ENCODE data around the gene BBS5. TPM values are rescaled to one million over a fixed set of nuclear protein-coding genes. Genes with fewer than 3 reads are reported as not detected.
"Not testable (repeated sequence)": the region's sequence is repeated elsewhere in the genome, so short reads cannot be mapped to it uniquely, and the experiment has no call there.

The BBS5 gene
- total and polyA plus RNA-seq, 5 donors from 2014 or later: 0.32 to 1.4 (median 0.92) TPM; not detected in 1

GRCh38 chr2:169510496-169510895 lies 31.2 kb downstream of the BBS5 start:
- ATAC-seq (ENCODE audit: low read depth in 2 of 2) (no peak), DNase-seq (no peak)
- no peaks in the 10 kb centered on the region for H3K27me3 ChIP-seq (ENCODE audit: control insufficient read depth, insufficient read depth, low read length)
- Mint-ChIP-seq H3K4me1 (no peaks in the 10 kb centered on the region), H3K36me3 (peaks cover 4% of the 10 kb centered on the region), H3K4me3 (no peak overlapping the region), H3K9me3 (no peaks in the 10 kb centered on the region), H3K27me3 (peaks cover under 1% of the 10 kb centered on the region), H3K27ac (no peak overlapping the region)
- H3K9me3 ChIP-seq (ENCODE audit: control insufficient read depth in 2 of 2, low read length in 2 of 2): no peaks in the 10 kb centered on the region
- H3K27ac ChIP-seq (ENCODE audit: insufficient read depth, low read length, poor library complexity, severe bottlenecking): no peak overlapping the region
- no peak overlapping the region for H3K4me3 ChIP-seq (ENCODE audit: low read depth, low read length)
- H3K4me1 ChIP-seq (ENCODE audit: control insufficient read depth, insufficient read depth, low read length, poor library complexity, severe bottlenecking): no peaks in the 10 kb centered on the region
- H3K36me3 ChIP-seq (ENCODE audit: control insufficient read depth, insufficient read depth, low read length): no peaks in the 10 kb centered on the region

GRCh38 chr2:169511818-169512217 lies 32.5 kb downstream of the BBS5 start:
- Histone ChIP-seq H3K27me3 (ENCODE audit: control insufficient read depth, insufficient read depth, low read length) (no peaks in the 10 kb centered on the region), H3K27ac (ENCODE audit: insufficient read depth, low read length, poor library complexity, severe bottlenecking) (no peak overlapping the region), H3K9me3 (ENCODE audit: control insufficient read depth in 2 of 2, low read length in 2 of 2) (no peaks in the 10 kb centered on the region), H3K36me3 (ENCODE audit: control insufficient read depth, insufficient read depth, low read length) (no peaks in the 10 kb centered on the region), H3K4me3 (ENCODE audit: low read depth, low read length) (no peak overlapping the region), H3K4me1 (ENCODE audit: control insufficient read depth, insufficient read depth, low read length, poor library complexity, severe bottlenecking) (no peaks in the 10 kb centered on the region)
- no peak overlapping the region for H3K27ac Mint-ChIP-seq
- no peaks in the 10 kb centered on the region for H3K9me3 Mint-ChIP-seq
- peaks cover 8% of the 10 kb centered on the region for H3K27me3 Mint-ChIP-seq
- no peak for ATAC-seq (ENCODE audit: low read depth in 2 of 2)
- peaks cover 4% of the 10 kb centered on the region for H3K36me3 Mint-ChIP-seq
- no peak for DNase-seq
- no peaks in the 10 kb centered on the region for H3K4me1 Mint-ChIP-seq
- no peak overlapping the region for H3K4me3 Mint-ChIP-seq

- Mint-ChIP-seq H3K36me3 (peaks cover 4% of the 10 kb centered on the region), H3K4me3 (no peak overlapping the region), H3K27me3 (peaks cover 8% of the 10 kb centered on the region), H3K9me3 (no peaks in the 10 kb centered on the region), H3K27ac (no peak overlapping the region), H3K4me1 (no peaks in the 10 kb centered on the region)
- H3K36me3 ChIP-seq (ENCODE audit: control insufficient read depth, insufficient read depth, low read length): no peaks in the 10 kb centered on the region
- no peak overlapping the region for H3K4me3 ChIP-seq (ENCODE audit: low read depth, low read length)
- H3K27ac ChIP-seq (ENCODE audit: insufficient read depth, low read length, poor library complexity, severe bottlenecking): no peak overlapping the region
- DNase-seq (no peak), ATAC-seq (ENCODE audit: low read depth in 2 of 2) (no peak)
- H3K27me3 ChIP-seq (ENCODE audit: control insufficient read depth, insufficient read depth, low read length): no peaks in the 10 kb centered on the region
- H3K9me3 ChIP-seq (ENCODE audit: control insufficient read depth in 2 of 2, low read length in 2 of 2): no peaks in the 10 kb centered on the region
- H3K4me1 ChIP-seq (ENCODE audit: control insufficient read depth, insufficient read depth, low read length, poor library complexity, severe bottlenecking): no peaks in the 10 kb centered on the region
Measured at GRCh38 chr2:169512525-169512924, 33.2 kb downstream of the BBS5 start.

GRCh38 chr2:169513094-169513493 lies 33.8 kb downstream of the BBS5 start:
- ATAC-seq (ENCODE audit: low read depth in 2 of 2) (no peak), DNase-seq (no peak)
- Histone ChIP-seq H3K36me3 (ENCODE audit: control insufficient read depth, insufficient read depth, low read length) (no peaks in the 10 kb centered on the region), H3K27me3 (ENCODE audit: control insufficient read depth, insufficient read depth, low read length) (no peaks in the 10 kb centered on the region), H3K27ac (ENCODE audit: insufficient read depth, low read length, poor library complexity, severe bottlenecking) (no peak overlapping the region), H3K4me1 (ENCODE audit: control insufficient read depth, insufficient read depth, low read length, poor library complexity, severe bottlenecking) (no peaks in the 10 kb centered on the region), H3K4me3 (ENCODE audit: low read depth, low read length) (no peak overlapping the region), H3K9me3 (ENCODE audit: control insufficient read depth in 2 of 2, low read length in 2 of 2) (no peaks in the 10 kb centered on the region)
- H3K27ac Mint-ChIP-seq: no peak overlapping the region
- no peaks in the 10 kb centered on the region for H3K4me1 Mint-ChIP-seq
- H3K27me3 Mint-ChIP-seq: peaks cover 11% of the 10 kb centered on the region
- H3K4me3 Mint-ChIP-seq: no peak overlapping the region
- H3K36me3 Mint-ChIP-seq: peaks cover 4% of the 10 kb centered on the region
- no peaks in the 10 kb centered on the region for H3K9me3 Mint-ChIP-seq

GRCh38 chr2:169513926-169514325 lies 34.6 kb downstream of the BBS5 start:
- H3K4me1 Mint-ChIP-seq: no peaks in the 10 kb centered on the region
- H3K4me1 ChIP-seq (ENCODE audit: control insufficient read depth, insufficient read depth, low read length, poor library complexity, severe bottlenecking): no peaks in the 10 kb centered on the region
- no peaks in the 10 kb centered on the region for H3K9me3 Mint-ChIP-seq
- H3K27me3 Mint-ChIP-seq: peaks cover 13% of the 10 kb centered on the region
- no peaks in the 10 kb centered on the region for H3K9me3 ChIP-seq (ENCODE audit: control insufficient read depth in 2 of 2, low read length in 2 of 2)
- H3K27ac Mint-ChIP-seq: no peak overlapping the region
- no peak overlapping the region for H3K27ac ChIP-seq (ENCODE audit: insufficient read depth, low read length, poor library complexity, severe bottlenecking)
- no peak overlapping the region for H3K4me3 ChIP-seq (ENCODE audit: low read depth, low read length)
- ATAC-seq (ENCODE audit: low read depth in 2 of 2) (no peak), DNase-seq (no peak)
- no peak overlapping the region for H3K4me3 Mint-ChIP-seq
- no peaks in the 10 kb centered on the region for H3K27me3 ChIP-seq (ENCODE audit: control insufficient read depth, insufficient read depth, low read length)
- H3K36me3 ChIP-seq (ENCODE audit: control insufficient read depth, insufficient read depth, low read length): no peaks in the 10 kb centered on the region
- peaks cover 4% of the 10 kb centered on the region for H3K36me3 Mint-ChIP-seq

- not testable (repeated sequence) for H3K9me3 Mint-ChIP-seq; H3K27ac ChIP-seq (ENCODE audit: insufficient read depth, low read length, poor library complexity, severe bottlenecking); H3K27ac Mint-ChIP-seq; H3K36me3 ChIP-seq (ENCODE audit: control insufficient read depth, insufficient read depth, low read length); H3K4me3 Mint-ChIP-seq; H3K4me1 ChIP-seq (ENCODE audit: control insufficient read depth, insufficient read depth, low read length, poor library complexity, severe bottlenecking); H3K36me3 Mint-ChIP-seq; H3K9me3 ChIP-seq (ENCODE audit: control insufficient read depth in 2 of 2, low read length in 2 of 2); DNase-seq; H3K27me3 ChIP-seq (ENCODE audit: control insufficient read depth, insufficient read depth, low read length); H3K4me1 Mint-ChIP-seq; ATAC-seq (ENCODE audit: low read depth in 2 of 2); H3K4me3 ChIP-seq (ENCODE audit: low read depth, low read length)
- peaks cover 13% of the 10 kb centered on the region for H3K27me3 Mint-ChIP-seq
Measured at GRCh38 chr2:169514758-169515157, 35.5 kb downstream of the BBS5 start.

GRCh38 chr2:169516488-169516995 lies 37.2 kb downstream of the BBS5 start:
- not testable (repeated sequence) for H3K27ac Mint-ChIP-seq

GRCh38 chr2:169520896-169521295 lies 41.6 kb downstream of the BBS5 start:
- Mint-ChIP-seq H3K4me1 (no peaks in the 10 kb centered on the region), H3K27ac (no peak overlapping the region), H3K27me3 (peaks cover 12% of the 10 kb centered on the region), H3K9me3 (no peaks in the 10 kb centered on the region), H3K36me3 (no peaks in the 10 kb centered on the region), H3K4me3 (no peak overlapping the region)
- Histone ChIP-seq H3K27me3 (ENCODE audit: control insufficient read depth, insufficient read depth, low read length) (no peaks in the 10 kb centered on the region), H3K36me3 (ENCODE audit: control insufficient read depth, insufficient read depth, low read length) (no peaks in the 10 kb centered on the region), H3K9me3 (ENCODE audit: control insufficient read depth in 2 of 2, low read length in 2 of 2) (no peaks in the 10 kb centered on the region), H3K4me1 (ENCODE audit: control insufficient read depth, insufficient read depth, low read length, poor library complexity, severe bottlenecking) (no peaks in the 10 kb centered on the region), H3K4me3 (ENCODE audit: low read depth, low read length) (no peak overlapping the region), H3K27ac (ENCODE audit: insufficient read depth, low read length, poor library complexity, severe bottlenecking) (no peak overlapping the region)
- DNase-seq (no peak), ATAC-seq (ENCODE audit: low read depth in 2 of 2) (no peak)

More at GRCh38 chr2:169516488-169516995, 37.2 kb downstream of the BBS5 start:
- H3K4me1 ChIP-seq (ENCODE audit: control insufficient read depth, insufficient read depth, low read length, poor library complexity, severe bottlenecking); H3K36me3 ChIP-seq (ENCODE audit: control insufficient read depth, insufficient read depth, low read length); DNase-seq; H3K9me3 Mint-ChIP-seq; ATAC-seq (ENCODE audit: low read depth in 2 of 2); H3K27me3 ChIP-seq (ENCODE audit: control insufficient read depth, insufficient read depth, low read length); H3K36me3 Mint-ChIP-seq; H3K27ac ChIP-seq (ENCODE audit: insufficient read depth, low read length, poor library complexity, severe bottlenecking); H3K9me3 ChIP-seq (ENCODE audit: control insufficient read depth in 2 of 2, low read length in 2 of 2); H3K4me3 ChIP-seq (ENCODE audit: low read depth, low read length); H3K4me1 Mint-ChIP-seq; H3K4me3 Mint-ChIP-seq: not testable (repeated sequence)
- H3K27me3 Mint-ChIP-seq: peaks cover 13% of the 10 kb centered on the region

Measured in CD4-positive, CD25-positive, alpha-beta regulatory T cell (primary cell).